ENCODE measurements around the gene SND1. TPM values are rescaled to one million over a fixed set of nuclear protein-coding genes. Genes with fewer than 3 reads are reported as not detected.
A peak's percentile ranks its signal among the peaks of the same experiment; 100 is the strongest.

SND1 gene
- total RNA-seq, 1 experiment from 2014 or later, result 147 TPM

DNA sequence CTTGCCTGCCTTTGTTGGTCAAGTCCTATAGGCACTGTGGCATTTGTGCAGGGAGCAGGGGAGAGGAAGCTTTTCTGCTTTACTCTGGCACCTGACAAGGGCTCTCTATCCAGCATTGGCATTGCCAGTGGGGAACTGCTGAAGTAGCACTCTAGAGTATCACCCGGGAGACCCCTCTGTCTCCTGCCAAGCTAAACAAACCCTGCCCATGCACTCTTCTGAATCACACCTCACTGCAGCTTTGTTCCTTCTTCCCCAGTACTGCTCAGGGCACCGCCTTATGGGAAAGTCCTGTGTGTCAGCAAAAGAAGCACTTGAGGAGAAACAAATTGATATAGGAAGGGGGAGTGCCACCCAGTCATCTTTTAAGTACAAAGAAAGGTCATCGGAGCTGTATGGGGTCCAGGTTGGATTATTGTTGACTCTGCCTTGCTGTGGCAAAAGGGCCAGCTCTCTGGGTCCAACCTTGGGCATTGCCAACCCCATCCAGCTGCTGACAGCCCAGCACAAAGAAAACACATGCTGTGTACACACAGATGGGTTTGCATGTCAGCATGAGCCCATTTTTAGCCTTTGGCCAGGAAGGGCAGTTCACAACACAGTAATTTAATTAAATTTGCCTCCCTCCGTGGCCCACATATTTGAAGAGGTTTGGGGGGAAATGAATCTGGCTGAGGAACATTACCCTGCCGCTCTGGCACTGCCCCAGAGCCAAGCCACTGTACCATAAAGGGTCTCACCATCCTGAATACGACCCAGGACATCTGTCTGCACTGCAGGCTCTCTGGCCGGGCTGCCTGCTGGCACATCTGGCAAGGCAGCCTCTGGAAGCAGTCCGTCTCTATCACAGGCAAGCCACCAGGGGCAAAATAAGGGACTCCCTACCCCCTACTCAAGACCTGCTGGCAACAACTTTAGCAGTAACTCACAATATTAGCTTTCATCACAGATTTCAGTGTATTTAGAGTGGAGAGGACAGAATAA, 366.2 kb downstream of the SND1 start:
- H3K4me3 ChIP-seq, result no peak overlapping the region
- peaks cover 2% of the 10 kb centered on the region; the same call in 1 of the 2 replicates for H3K36me3 ChIP-seq
- H3K9me3 ChIP-seq (replicated peaks), result no peaks in the 10 kb centered on the region
- H3K27ac ChIP-seq, result no peak overlapping the region
- no peak for DNase-seq
- H3K27me3 ChIP-seq, result no peaks in the 10 kb centered on the region
- H3K4me1 ChIP-seq, result peaks cover 11% of the 10 kb centered on the region

DNA sequence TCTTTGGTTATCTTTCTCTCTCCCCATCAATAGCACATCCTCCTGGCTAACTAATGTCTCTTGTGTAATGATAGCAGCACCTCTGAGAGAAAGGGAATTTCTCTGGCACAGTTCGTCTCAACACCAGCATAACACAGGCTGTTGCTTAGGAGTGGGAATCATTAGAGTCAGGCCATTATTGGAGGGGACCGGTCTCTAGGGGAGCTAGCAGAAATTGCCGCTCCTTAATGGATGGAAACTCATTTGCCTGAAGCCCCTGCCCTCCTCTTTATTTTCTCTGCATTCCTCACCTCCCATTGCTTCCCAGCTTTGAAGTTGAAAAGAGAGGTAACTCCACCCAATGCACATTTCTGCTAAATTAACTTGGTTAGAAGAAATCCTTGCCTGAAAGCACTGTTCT, 367.3 kb downstream of the SND1 start:
- H3K4me1 ChIP-seq, result peaks cover 13% of the 10 kb centered on the region
- no peak overlapping the region for H3K4me3 ChIP-seq
- no peak for DNase-seq
- no peaks in the 10 kb centered on the region for H3K27me3 ChIP-seq
- peaks cover 2% of the 10 kb centered on the region; the same call in 1 of the 2 replicates for H3K36me3 ChIP-seq
- H3K9me3 ChIP-seq (replicated peaks), result no peaks in the 10 kb centered on the region
- no peak overlapping the region for H3K27ac ChIP-seq

DNA sequence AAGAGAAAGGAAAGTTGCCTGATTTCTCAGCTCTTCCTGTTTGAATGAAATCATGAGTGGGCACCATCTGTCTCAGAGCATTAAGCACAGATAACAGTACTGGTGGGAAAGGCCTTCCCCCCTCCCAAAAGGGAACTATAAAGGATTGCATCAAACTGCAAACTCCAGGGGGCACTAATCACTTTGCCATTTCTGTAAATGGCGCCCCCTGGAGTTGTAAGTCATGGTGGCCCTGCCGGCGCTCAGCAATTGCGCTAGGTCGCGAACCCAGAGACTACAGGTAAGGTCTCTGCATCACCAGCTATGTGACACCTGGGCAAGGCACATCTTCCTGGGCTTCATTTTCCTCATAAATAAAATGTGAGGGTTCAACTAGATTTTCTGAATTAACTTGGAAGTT, 368.2 kb downstream of the SND1 start:
- Histone ChIP-seq H3K9me3 (replicated peaks) (no peaks in the 10 kb centered on the region), H3K4me1 (peaks cover 13% of the 10 kb centered on the region), H3K4me3 (no peak overlapping the region), H3K36me3 (0 out of 2 replicates have a peak, but pooled peaks cover 2% of the 10 kb centered on the region), H3K27me3 (no peaks in the 10 kb centered on the region), H3K27ac (no peak overlapping the region)
- no peak for DNase-seq

DNA sequence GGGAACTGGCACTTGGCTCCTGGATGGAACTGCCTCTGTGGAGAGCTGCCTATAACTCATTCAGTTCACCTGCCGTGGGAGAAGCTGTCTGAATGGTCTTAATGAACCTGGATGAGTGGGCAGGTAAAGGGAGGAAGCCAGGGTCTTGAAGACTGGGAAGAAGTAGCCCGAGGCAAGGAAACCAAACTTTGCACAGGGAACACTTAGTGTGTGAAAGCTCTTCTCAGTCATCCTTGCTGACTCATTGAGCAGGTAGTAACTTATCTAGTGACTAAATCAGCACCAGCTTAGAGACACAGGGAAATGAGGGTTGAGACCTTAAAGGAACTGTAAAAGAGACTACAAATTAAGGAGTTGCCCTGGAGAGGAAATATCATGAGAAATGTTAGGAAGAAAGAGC, 369.4 kb downstream of the SND1 start:
- DNase-seq, result no peak
- Histone ChIP-seq H3K27me3 (no peaks in the 10 kb centered on the region), H3K9me3 (replicated peaks) (no peaks in the 10 kb centered on the region), H3K36me3 (0 out of 2 replicates have a peak, but pooled peaks cover 2% of the 10 kb centered on the region), H3K27ac (no peak overlapping the region), H3K4me1 (peaks cover 17% of the 10 kb centered on the region), H3K4me3 (no peak overlapping the region)

DNA sequence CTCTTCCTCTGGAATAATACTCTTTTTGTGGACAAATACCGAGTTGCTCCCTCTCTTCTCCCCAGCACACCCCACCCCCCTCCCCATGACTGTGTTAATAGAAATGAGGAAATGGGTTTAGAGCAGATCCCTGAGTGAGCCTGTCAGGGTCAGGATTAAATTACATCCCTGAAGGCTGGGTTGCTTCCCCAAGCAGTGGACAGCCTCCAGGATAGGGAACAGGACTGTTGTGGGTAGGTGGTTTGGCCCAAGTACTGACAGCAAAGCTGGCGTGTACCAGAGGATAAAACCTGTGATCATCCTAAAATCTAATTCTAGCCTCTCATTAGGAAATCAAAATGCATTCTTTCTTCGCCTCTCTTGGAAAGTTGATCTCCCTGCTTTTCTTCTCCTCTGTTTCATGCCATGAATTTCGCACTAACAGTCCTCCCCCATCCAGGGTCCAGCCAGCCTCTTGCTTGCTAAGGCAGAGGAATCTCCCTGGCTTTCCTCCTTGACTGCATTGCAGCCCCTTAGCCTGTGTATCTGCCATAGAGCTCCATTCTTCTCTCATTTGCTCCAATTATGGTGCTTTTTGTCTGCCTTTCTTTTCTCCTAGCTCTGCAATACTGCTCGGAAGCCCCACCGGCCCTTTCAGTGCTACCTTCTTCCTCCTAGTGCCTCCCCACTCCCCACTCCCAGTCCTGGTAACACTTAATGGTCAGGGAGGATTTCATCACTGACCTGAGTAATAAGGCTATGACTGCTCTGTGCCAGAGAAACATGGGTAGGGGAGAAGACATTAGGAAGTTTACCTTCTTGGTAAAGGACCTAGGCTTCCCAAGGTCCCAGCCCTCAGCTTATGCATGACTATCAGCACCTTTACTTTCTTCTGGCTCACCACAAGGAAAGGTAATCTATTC, 370.9 kb downstream of the SND1 start:
- no peaks in the 10 kb centered on the region for H3K9me3 ChIP-seq (replicated peaks)
- H3K36me3 ChIP-seq, result peaks cover 2% of the 10 kb centered on the region; the same call in 1 of the 2 replicates
- H3K4me3 ChIP-seq, result no peak overlapping the region
- no peaks in the 10 kb centered on the region for H3K27me3 ChIP-seq
- peaks cover 32% of the 10 kb centered on the region for H3K4me1 ChIP-seq
- no peak overlapping the region; the same call in 1 of the 2 replicates for H3K27ac ChIP-seq
- DNase-seq, result peak; percentile 38 to 58

DNA sequence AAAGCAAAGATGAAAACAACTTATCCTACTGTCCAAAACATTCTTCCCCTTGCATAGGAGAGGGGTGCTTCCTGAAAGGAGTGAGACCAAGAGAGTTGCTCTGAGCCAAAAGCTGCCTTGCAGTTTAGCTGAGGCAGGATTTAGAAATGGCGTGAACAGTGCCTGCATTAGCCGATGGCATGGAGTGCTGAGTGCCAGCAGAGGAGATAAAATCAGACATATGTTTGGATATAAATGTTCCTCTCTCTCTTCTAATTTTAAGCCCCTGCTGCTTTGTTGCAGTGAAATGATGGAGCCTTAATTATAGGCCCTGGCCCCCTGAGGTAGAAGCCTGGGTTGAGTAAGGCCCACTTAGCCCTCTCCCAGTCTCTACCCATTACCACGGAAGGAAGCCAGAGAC, 372.2 kb downstream of the SND1 start:
- Histone ChIP-seq H3K36me3 (peaks cover 6% of the 10 kb centered on the region), H3K9me3 (replicated peaks) (no peaks in the 10 kb centered on the region), H3K4me1 (peaks cover 42% of the 10 kb centered on the region), H3K4me3 (no peak overlapping the region), H3K27ac (no peak overlapping the region), H3K27me3 (no peaks in the 10 kb centered on the region)
- no peak for DNase-seq

DNA sequence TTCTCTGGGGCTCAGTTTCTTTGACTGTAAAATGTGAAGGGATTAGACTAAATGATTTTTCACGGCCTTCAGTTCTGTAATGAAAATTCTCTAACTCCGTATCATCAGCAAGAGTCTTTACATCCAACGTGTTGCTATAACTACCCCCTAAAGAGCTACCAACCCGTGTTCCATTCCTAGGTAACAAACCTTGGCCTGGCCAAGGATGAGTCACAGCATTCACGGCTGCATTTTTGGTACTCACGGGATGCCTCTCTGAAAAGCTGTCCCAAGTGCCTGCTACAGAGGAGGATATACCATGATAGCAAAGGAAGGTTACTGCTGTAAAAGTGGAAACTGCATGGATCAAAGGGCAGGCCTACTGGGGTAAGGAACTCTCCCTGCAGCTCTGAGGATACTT, 373.4 kb downstream of the SND1 start:
- no peak overlapping the region for H3K27ac ChIP-seq
- H3K4me1 ChIP-seq, result peaks cover 42% of the 10 kb centered on the region
- no peaks in the 10 kb centered on the region for H3K27me3 ChIP-seq
- DNase-seq, result no peak
- no peaks in the 10 kb centered on the region for H3K9me3 ChIP-seq (replicated peaks)
- H3K4me3 ChIP-seq, result no peak overlapping the region
- peaks cover 7% of the 10 kb centered on the region for H3K36me3 ChIP-seq

DNA sequence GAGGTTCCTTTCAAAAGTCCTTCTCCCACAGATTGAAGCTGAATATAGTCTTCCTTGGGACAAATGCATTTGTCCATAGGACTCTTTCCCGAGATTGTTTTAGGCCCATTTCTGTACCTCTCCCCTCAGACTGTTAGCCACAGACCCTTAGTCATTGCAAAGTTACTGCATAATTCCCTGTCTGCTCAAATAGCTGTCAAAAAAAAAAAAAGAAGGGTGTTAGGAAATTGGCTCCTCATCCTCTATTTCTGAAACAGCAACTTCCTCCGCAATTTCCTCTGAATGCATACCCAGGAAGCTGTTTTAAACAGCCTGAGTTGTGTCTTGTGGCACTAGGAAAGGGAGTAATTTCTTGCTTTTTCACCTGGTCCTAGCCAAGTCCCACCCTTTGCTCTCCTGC, 373.8 kb downstream of the SND1 start:
- DNase-seq, result no peak
- H3K9me3 ChIP-seq (replicated peaks), result no peaks in the 10 kb centered on the region
- peaks cover 42% of the 10 kb centered on the region for H3K4me1 ChIP-seq
- H3K36me3 ChIP-seq, result peaks cover 5% of the 10 kb centered on the region
- no peaks in the 10 kb centered on the region for H3K27me3 ChIP-seq
- no peak overlapping the region for H3K27ac ChIP-seq
- H3K4me3 ChIP-seq, result no peak overlapping the region

DNA sequence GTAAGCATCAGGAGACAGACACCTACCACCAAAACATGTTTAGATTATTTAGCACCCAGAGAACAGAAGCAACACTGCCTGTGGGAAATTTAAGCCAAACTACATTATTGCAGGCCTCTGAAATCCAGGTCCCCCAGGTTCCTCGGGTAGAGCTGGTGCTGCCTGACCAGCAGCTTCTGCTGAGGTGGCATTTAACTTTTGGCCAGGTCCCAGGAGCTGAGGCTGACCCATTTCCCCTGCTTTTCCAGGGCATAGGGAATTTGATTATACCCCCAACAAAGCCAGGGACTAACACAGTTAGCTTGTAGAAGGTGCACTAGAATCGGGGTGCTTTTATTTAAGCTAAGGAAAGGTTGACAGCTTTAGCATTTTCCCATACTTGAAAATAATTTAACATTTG, 374.6 kb downstream of the SND1 start:
- Histone ChIP-seq H3K27ac (peak overlapping the region; percentile 75), H3K9me3 (replicated peaks) (no peaks in the 10 kb centered on the region), H3K4me1 (peaks cover 42% of the 10 kb centered on the region), H3K36me3 (peaks cover 5% of the 10 kb centered on the region), H3K27me3 (no peaks in the 10 kb centered on the region), H3K4me3 (no peak overlapping the region)
- DNase-seq, result no peak

DNA sequence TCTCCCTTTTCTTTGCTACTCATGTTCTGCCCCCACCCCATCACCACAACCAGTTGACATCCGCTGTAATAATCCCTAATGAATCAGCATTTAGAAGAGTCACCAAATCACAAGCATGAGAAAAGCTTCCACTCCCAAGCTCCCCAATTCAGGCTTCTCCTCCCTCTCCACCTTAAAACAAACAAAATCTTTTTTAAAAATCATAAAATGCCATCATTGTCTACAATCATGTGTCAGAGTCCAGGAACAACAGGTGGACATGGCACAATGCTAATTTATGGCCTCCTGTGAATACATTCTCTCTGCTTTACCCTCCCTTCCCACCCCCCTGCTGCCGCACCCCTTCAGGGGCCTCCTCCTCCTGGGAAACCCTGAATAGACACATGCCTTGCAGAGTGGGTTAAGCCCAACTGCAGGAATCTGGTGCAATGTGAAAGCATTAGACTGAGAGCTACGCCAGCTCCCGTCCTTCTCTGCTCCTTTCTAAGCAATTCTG, 375.5 kb downstream of the SND1 start:
- Histone ChIP-seq H3K36me3 (peaks cover 5% of the 10 kb centered on the region), H3K9me3 (replicated peaks) (no peaks in the 10 kb centered on the region), H3K27me3 (no peaks in the 10 kb centered on the region), H3K27ac (peak overlapping the region; percentile 75), H3K4me1 (peaks cover 37% of the 10 kb centered on the region), H3K4me3 (peak overlapping the region; percentile 14; the same call in 1 of the 2 replicates)
- peak; percentile 87 to 89 for DNase-seq

DNA sequence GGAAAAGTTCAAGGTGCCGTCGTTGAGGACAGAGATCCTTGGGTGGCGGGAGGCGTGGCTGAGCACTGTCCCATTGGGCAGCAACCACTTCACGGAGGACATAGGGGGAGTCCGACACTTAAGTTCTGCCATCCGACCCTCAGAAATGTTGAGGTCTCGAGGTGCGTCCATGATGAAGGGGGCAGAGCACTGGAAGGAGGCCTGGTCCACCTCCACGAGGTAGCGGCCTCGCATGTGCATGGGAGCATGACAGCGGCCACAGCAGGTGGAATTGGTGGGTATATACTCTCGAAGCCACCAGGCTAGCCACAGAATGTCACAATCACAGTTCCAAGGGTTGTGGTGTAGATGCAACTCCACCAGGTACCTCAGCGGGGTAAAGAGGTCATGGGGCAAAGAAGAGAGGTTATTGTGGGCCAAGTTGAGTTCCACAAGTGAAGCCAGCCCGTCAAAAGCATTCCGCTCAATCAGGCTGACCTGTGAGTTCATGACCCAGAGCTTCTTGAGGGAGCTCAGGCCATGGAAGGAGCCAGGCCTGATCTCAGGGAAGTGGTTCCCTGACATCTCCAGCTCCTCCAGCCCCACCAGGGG, 377.5 kb downstream of the SND1 start:
- Histone ChIP-seq H3K4me3 (no peak overlapping the region), H3K27ac (no peak overlapping the region), H3K4me1 (peaks cover 33% of the 10 kb centered on the region), H3K9me3 (replicated peaks) (no peaks in the 10 kb centered on the region), H3K27me3 (no peaks in the 10 kb centered on the region), H3K36me3 (peaks cover 5% of the 10 kb centered on the region)
- no peak for DNase-seq

DNA sequence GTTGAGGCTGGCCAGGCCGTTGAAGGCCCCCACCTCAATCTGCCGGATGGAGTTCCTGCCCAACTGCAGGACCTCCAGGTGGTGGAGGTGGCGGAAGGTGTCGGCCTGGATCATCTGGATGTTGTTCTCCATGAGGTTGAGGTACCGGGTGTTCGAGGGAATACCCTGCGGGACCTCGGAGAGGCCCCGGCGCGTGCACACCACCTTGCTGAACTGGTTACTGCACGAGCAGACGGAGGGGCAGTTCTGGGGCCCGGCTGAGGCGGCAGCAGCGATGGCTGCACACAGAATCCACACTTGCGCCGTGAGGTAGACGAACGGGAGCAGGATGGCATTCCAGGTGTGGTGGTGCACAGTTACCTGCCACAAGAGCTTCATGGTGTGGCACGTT, 378.3 kb downstream of the SND1 start:
- H3K4me3 ChIP-seq, result no peak overlapping the region
- peaks cover 33% of the 10 kb centered on the region for H3K4me1 ChIP-seq
- peaks cover 5% of the 10 kb centered on the region for H3K36me3 ChIP-seq

DNA sequence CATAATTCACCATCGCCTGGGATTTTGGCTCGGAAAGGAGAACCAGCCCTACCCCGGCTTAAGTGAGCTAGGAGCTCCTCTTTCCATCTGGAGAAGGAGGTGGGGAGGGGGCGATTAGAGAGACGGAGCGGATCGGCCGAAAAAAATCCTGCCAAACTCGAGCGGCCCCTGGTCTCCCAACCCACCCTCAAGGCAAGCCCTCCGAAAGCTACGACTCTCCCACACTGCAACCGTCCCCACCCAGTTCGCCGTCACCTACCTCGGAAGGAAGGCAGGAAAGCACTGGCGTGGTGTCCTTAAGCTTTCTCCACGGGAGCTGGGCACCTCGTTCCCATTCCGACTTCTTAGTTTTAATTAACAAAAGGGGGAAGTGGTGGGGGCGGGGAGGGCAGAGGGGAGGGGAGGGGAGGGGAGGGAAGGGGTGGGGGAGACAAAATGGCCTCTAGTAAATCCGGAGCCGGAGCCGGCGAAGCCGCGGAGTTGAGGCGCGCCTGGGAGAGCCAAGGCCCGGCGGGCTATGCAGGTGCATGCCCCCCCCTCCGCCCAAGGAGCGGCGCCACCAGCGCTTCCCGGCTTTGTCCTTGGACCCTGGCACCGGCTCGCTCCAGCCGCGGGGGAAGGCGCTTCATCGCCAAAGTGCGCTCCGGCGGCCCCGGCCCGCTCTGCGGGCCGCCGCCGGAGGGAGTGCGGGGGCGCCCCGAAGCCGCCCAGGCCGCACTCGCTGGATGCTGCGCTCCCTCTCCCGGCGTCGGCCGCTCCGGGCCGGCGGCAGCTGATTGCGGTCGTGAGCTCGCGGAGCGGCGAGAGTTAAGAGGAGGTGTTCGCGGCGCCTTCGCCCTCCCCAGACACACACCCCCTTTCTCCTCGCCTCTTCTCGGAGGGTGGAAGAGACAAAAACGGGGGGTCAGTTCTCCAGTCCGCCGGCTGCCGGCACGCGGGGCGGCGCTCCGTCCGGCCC, 378.9 kb downstream of the SND1 start, which contains the start of gene LRRC4:
TSS of gene LRRC4 (minus strand) at position 784 of the 958 bp plus-strand sequence. CDS start 797 bp downstream, outside the sequence.
- no peaks in the 10 kb centered on the region for H3K27me3 ChIP-seq
- peak; percentile 57 to 64 for DNase-seq
- peaks cover 33% of the 10 kb centered on the region for H3K4me1 ChIP-seq
- H3K9me3 ChIP-seq (replicated peaks), result no peaks in the 10 kb centered on the region
- H3K36me3 ChIP-seq, result peaks cover 5% of the 10 kb centered on the region
- peak within 1 kb of the TSS; percentile 88 for H3K4me3 ChIP-seq
- H3K27ac ChIP-seq, result peak within 1 kb of the TSS; percentile 53; the same call in 1 of the 2 replicates

More for the DNA sequence above, 378.3 kb downstream of the SND1 start:
- Histone ChIP-seq H3K27me3 (no peaks in the 10 kb centered on the region), H3K27ac (no peak overlapping the region), H3K9me3 (replicated peaks) (no peaks in the 10 kb centered on the region)
- no peak for DNase-seq
